ENCODE measurements around the gene MZT2A.
"Not testable (repeated sequence)": the region's sequence is repeated elsewhere in the genome, so short reads cannot be mapped to it uniquely, and the experiment has no call there.

MZT2A gene

GRCh38 chr2:131527131-131528001, 35.2 kb upstream of the MZT2A start, which contains the start of gene CCDC74A:
Gene CCDC74A, plus strand, starts transcription at chr2:131527888. Its CDS starts 83 bp downstream, at chr2:131527971.
- DNase-seq (ENCODE audit: low read depth, low spot score), result peak; percentile 41

GRCh38 chr2:131525256-131525655, 33.1 kb upstream of the MZT2A start:
- in situ Hi-C loops (cut with HindIII; ENCODE audit: low sequenced_read_pairs); DNase-seq (ENCODE audit: low read depth, low spot score); H3K4me3 ChIP-seq (ENCODE audit: low read depth, low read length): not testable (repeated sequence)

More at GRCh38 chr2:131527131-131528001, 35.2 kb upstream of the MZT2A start, which contains the start of gene CCDC74A:
- in situ Hi-C loops (cut with HindIII; ENCODE audit: low sequenced_read_pairs), result not testable (repeated sequence)
- peak within 1 kb of the TSS; percentile 35 for H3K4me3 ChIP-seq (ENCODE audit: low read depth, low read length)

GRCh38 chr2:131521961-131522781, 30.0 kb upstream of the MZT2A start:
- DNase-seq (ENCODE audit: low read depth, low spot score), result no peak
- in situ Hi-C loops (cut with HindIII; ENCODE audit: low sequenced_read_pairs), result no loop called here
- TF ChIP-seq CTCF (IDR thresholded peaks at IDR 0.05; ENCODE audit: low read depth, low read length), result no peak
- no peak overlapping the region for H3K4me3 ChIP-seq (ENCODE audit: low read depth, low read length)

GRCh38 chr2:131521524-131521923, 29.3 kb upstream of the MZT2A start:
- in situ Hi-C loops (cut with HindIII; ENCODE audit: low sequenced_read_pairs); DNase-seq (ENCODE audit: low read depth, low spot score); H3K4me3 ChIP-seq (ENCODE audit: low read depth, low read length): not testable (repeated sequence)

- TF ChIP-seq CTCF (IDR thresholded peaks at IDR 0.05; ENCODE audit: low read depth, low read length), result no peak
- H3K4me3 ChIP-seq (ENCODE audit: low read depth, low read length), result no peak overlapping the region
- no peak for DNase-seq (ENCODE audit: low read depth, low spot score)
- in situ Hi-C loops (cut with HindIII; ENCODE audit: low sequenced_read_pairs), result no loop called here
Measured at GRCh38 chr2:131520526-131520925, 28.3 kb upstream of the MZT2A start.

- H3K4me3 ChIP-seq (ENCODE audit: low read depth, low read length), result not testable (repeated sequence)
Measured at GRCh38 chr2:131519871-131520470, 27.8 kb upstream of the MZT2A start.

GRCh38 chr2:131519466-131519865, 27.3 kb upstream of the MZT2A start:
- H3K4me3 ChIP-seq (ENCODE audit: low read depth, low read length), result no peak overlapping the region
- no peak for TF ChIP-seq CTCF (IDR thresholded peaks at IDR 0.05; ENCODE audit: low read depth, low read length)
- no peak for DNase-seq (ENCODE audit: low read depth, low spot score)
- in situ Hi-C loops (cut with HindIII; ENCODE audit: low sequenced_read_pairs), result no loop called here

More at GRCh38 chr2:131519871-131520470, 27.8 kb upstream of the MZT2A start:
- DNase-seq (ENCODE audit: low read depth, low spot score); in situ Hi-C loops (cut with HindIII; ENCODE audit: low sequenced_read_pairs): not testable (repeated sequence)

- DNase-seq (ENCODE audit: low read depth, low spot score); in situ Hi-C loops (cut with HindIII; ENCODE audit: low sequenced_read_pairs); H3K4me3 ChIP-seq (ENCODE audit: low read depth, low read length): not testable (repeated sequence)
Measured at GRCh38 chr2:131518531-131518930, 26.3 kb upstream of the MZT2A start.

GRCh38 chr2:131517856-131518255, 25.7 kb upstream of the MZT2A start:
- in situ Hi-C loops (cut with HindIII; ENCODE audit: low sequenced_read_pairs); H3K4me3 ChIP-seq (ENCODE audit: low read depth, low read length); DNase-seq (ENCODE audit: low read depth, low spot score): not testable (repeated sequence)

Data from astrocyte of the spinal cord (primary cell).